ENCODE results near the gene PDE4D.
A peak's percentile ranks its signal among the peaks of the same experiment; 100 is the strongest.

PDE4D gene

GRCh38 chr5:59544573-59544972 is 349.0 kb downstream of the PDE4D start:
- ATAC-seq, result no peak
- TF ChIP-seq CSDC2 (CRISPR knock-in tag; IDR thresholded peaks at IDR 0.05), result no peak
- no peak for TF ChIP-seq PPARA (CRISPR knock-in tag; IDR thresholded peaks at IDR 0.05; ENCODE audit: borderline replicate concordance)
- TF ChIP-seq ZNF565 (CRISPR knock-in tag; conservative IDR thresholded peaks at IDR 0.05; ENCODE audit: low read depth), result no peak
- no peak for TF ChIP-seq POU6F1 (CRISPR knock-in tag; IDR thresholded peaks at IDR 0.05; ENCODE audit: borderline replicate concordance, low read depth)
- no peak for TF ChIP-seq ESRRG (CRISPR knock-in tag; IDR thresholded peaks at IDR 0.05)
- TF ChIP-seq CSRNP3 (CRISPR knock-in tag; IDR thresholded peaks at IDR 0.05), result no peak

- peak; percentile 63 for ATAC-seq
- no peak for TF ChIP-seq ZFP30 (CRISPR knock-in tag; IDR thresholded peaks at IDR 0.05)
- TF ChIP-seq CSDC2 (CRISPR knock-in tag; IDR thresholded peaks at IDR 0.05), result no peak
- TF ChIP-seq GLIS3 (CRISPR knock-in tag; IDR thresholded peaks at IDR 0.05), result no peak
- TF ChIP-seq ZFP3 (CRISPR knock-in tag; IDR thresholded peaks at IDR 0.05), result no peak
- no peak for TF ChIP-seq ARNTL (CRISPR knock-in tag; IDR thresholded peaks at IDR 0.05; ENCODE audit: borderline replicate concordance, low read depth)
- TF ChIP-seq OSR1 (CRISPR knock-in tag; IDR thresholded peaks at IDR 0.05), result no peak
- no peak for TF ChIP-seq RARB (CRISPR knock-in tag; IDR thresholded peaks at IDR 0.05)
- TF ChIP-seq CSRNP3 (CRISPR knock-in tag; IDR thresholded peaks at IDR 0.05), result no peak
- no peak for TF ChIP-seq CREB5 (CRISPR knock-in tag; IDR thresholded peaks at IDR 0.05; ENCODE audit: low read depth)
- TF ChIP-seq SNAI2 (CRISPR knock-in tag; IDR thresholded peaks at IDR 0.05), result no peak
- TF ChIP-seq BACH2 (CRISPR knock-in tag; IDR thresholded peaks at IDR 0.05; ENCODE audit: borderline replicate concordance), result no peak
- no peak for TF ChIP-seq ESRRG (CRISPR knock-in tag; IDR thresholded peaks at IDR 0.05)
- no peak for TF ChIP-seq TCF4 (CRISPR knock-in tag; IDR thresholded peaks at IDR 0.05; ENCODE audit: borderline replicate concordance)
- TF ChIP-seq TSHZ2 (CRISPR knock-in tag; IDR thresholded peaks at IDR 0.05), result no peak
Measured at GRCh38 chr5:59543821-59544442, 349.6 kb downstream of the PDE4D start.

GRCh38 chr5:59542851-59543820 is 350.4 kb downstream of the PDE4D start:
- ATAC-seq, result peak; percentile 47
- TF ChIP-seq PATZ1 (CRISPR knock-in tag; IDR thresholded peaks at IDR 0.05; ENCODE audit: borderline replicate concordance), result no peak
- TF ChIP-seq TSHZ2 (CRISPR knock-in tag; IDR thresholded peaks at IDR 0.05), result peak; percentile 35; the same call in 1 of the 2 replicates

All from SK-N-SH treated with all-trans-retinoic acid at 6 μM for 48 hours (cell line).